ENCODE results near the gene C6orf62.
A peak's percentile ranks its signal among the peaks of the same experiment; 100 is the strongest.
"Not testable (repeated sequence)": the region's sequence is repeated elsewhere in the genome, so short reads cannot be mapped to it uniquely, and the experiment has no call there.

C6orf62 gene

GRCh38 chr6:24663189-24663588 lies 55.8 kb downstream of the C6orf62 start:
- Histone ChIP-seq H3K4me1 (ENCODE audit: control insufficient read depth, insufficient read depth, low read length) (peaks cover 28% of the 10 kb centered on the region), H3K9me3 (replicated peaks; ENCODE audit: low read length) (no peaks in the 10 kb centered on the region), H3K27me3 (ENCODE audit: control insufficient read depth, insufficient read depth, low read length) (no peaks in the 10 kb centered on the region), H3K9ac (ENCODE audit: low read depth, low read length) (no peak overlapping the region), H3K4me2 (ENCODE audit: low read length) (no peak overlapping the region), H3K36me3 (ENCODE audit: insufficient read depth, low read length) (peaks cover 18% of the 10 kb centered on the region), H3K4me3 (ENCODE audit: low read length) (no peak overlapping the region)

- peaks cover 23% of the 10 kb centered on the region for H3K4me1 ChIP-seq (ENCODE audit: control insufficient read depth, insufficient read depth, low read length)
- no peaks in the 10 kb centered on the region for H3K27me3 ChIP-seq (ENCODE audit: control insufficient read depth, insufficient read depth, low read length)
- peaks cover 18% of the 10 kb centered on the region for H3K36me3 ChIP-seq (ENCODE audit: insufficient read depth, low read length)
- no peaks in the 10 kb centered on the region for H3K9me3 ChIP-seq (replicated peaks; ENCODE audit: low read length)
- H3K4me2 ChIP-seq (ENCODE audit: low read length), result no peak overlapping the region
- H3K9ac ChIP-seq (ENCODE audit: low read depth, low read length), result no peak overlapping the region
- H3K4me3 ChIP-seq (ENCODE audit: low read length), result no peak overlapping the region
Observed at GRCh38 chr6:24662236-24662635, 56.7 kb downstream of the C6orf62 start.

GRCh38 chr6:24661759-24662158 lies 57.2 kb downstream of the C6orf62 start:
- H3K9ac ChIP-seq (ENCODE audit: low read depth, low read length); H3K4me3 ChIP-seq (ENCODE audit: low read length); H3K9me3 ChIP-seq (replicated peaks; ENCODE audit: low read length); H3K4me2 ChIP-seq (ENCODE audit: low read length); H3K27me3 ChIP-seq (ENCODE audit: control insufficient read depth, insufficient read depth, low read length): not testable (repeated sequence)
- peaks cover 18% of the 10 kb centered on the region for H3K36me3 ChIP-seq (ENCODE audit: insufficient read depth, low read length)
- H3K4me1 ChIP-seq (ENCODE audit: control insufficient read depth, insufficient read depth, low read length), result peaks cover 23% of the 10 kb centered on the region

- H3K4me1 ChIP-seq (ENCODE audit: control insufficient read depth, insufficient read depth, low read length), result peaks cover 17% of the 10 kb centered on the region
- no peaks in the 10 kb centered on the region for H3K9me3 ChIP-seq (replicated peaks; ENCODE audit: low read length)
- peaks cover 18% of the 10 kb centered on the region for H3K36me3 ChIP-seq (ENCODE audit: insufficient read depth, low read length)
- H3K4me3 ChIP-seq (ENCODE audit: low read length), result no peak overlapping the region
- H3K4me2 ChIP-seq (ENCODE audit: low read length), result no peak overlapping the region
- no peak overlapping the region for H3K9ac ChIP-seq (ENCODE audit: low read depth, low read length)
- H3K27me3 ChIP-seq (ENCODE audit: control insufficient read depth, insufficient read depth, low read length), result no peaks in the 10 kb centered on the region
Observed at GRCh38 chr6:24660105-24660504, 58.8 kb downstream of the C6orf62 start.

GRCh38 chr6:24659561-24659960 lies 59.4 kb downstream of the C6orf62 start:
- Histone ChIP-seq H3K9ac (ENCODE audit: low read depth, low read length) (peak overlapping the region; percentile 50), H3K4me2 (ENCODE audit: low read length) (no peak overlapping the region), H3K36me3 (ENCODE audit: insufficient read depth, low read length) (peaks cover 18% of the 10 kb centered on the region)

GRCh38 chr6:24658573-24659560 lies 60.1 kb downstream of the C6orf62 start:
- Histone ChIP-seq H3K36me3 (ENCODE audit: insufficient read depth, low read length) (peaks cover 21% of the 10 kb centered on the region), H3K27me3 (ENCODE audit: control insufficient read depth, insufficient read depth, low read length) (no peaks in the 10 kb centered on the region), H3K9me3 (replicated peaks; ENCODE audit: low read length) (no peaks in the 10 kb centered on the region), H3K4me1 (ENCODE audit: control insufficient read depth, insufficient read depth, low read length) (peaks cover 15% of the 10 kb centered on the region), H3K9ac (ENCODE audit: low read depth, low read length) (peak overlapping the region; percentile 50), H3K4me2 (ENCODE audit: low read length) (no peak overlapping the region), H3K4me3 (ENCODE audit: low read length) (no peak overlapping the region)

More at GRCh38 chr6:24659561-24659960, 59.4 kb downstream of the C6orf62 start:
- Histone ChIP-seq H3K27me3 (ENCODE audit: control insufficient read depth, insufficient read depth, low read length) (no peaks in the 10 kb centered on the region), H3K4me1 (ENCODE audit: control insufficient read depth, insufficient read depth, low read length) (peaks cover 15% of the 10 kb centered on the region), H3K9me3 (replicated peaks; ENCODE audit: low read length) (no peaks in the 10 kb centered on the region), H3K4me3 (ENCODE audit: low read length) (no peak overlapping the region)

GRCh38 chr6:24655215-24655614 lies 63.7 kb downstream of the C6orf62 start:
- no peak overlapping the region for H3K9ac ChIP-seq (ENCODE audit: low read depth, low read length)
- no peak overlapping the region for H3K4me2 ChIP-seq (ENCODE audit: low read length)
- peaks cover 33% of the 10 kb centered on the region for H3K36me3 ChIP-seq (ENCODE audit: insufficient read depth, low read length)
- H3K4me3 ChIP-seq (ENCODE audit: low read length), result no peak overlapping the region
- no peaks in the 10 kb centered on the region for H3K9me3 ChIP-seq (replicated peaks; ENCODE audit: low read length)
- peaks cover 15% of the 10 kb centered on the region for H3K4me1 ChIP-seq (ENCODE audit: control insufficient read depth, insufficient read depth, low read length)
- H3K27me3 ChIP-seq (ENCODE audit: control insufficient read depth, insufficient read depth, low read length), result no peaks in the 10 kb centered on the region
